HG03060 (cell line): Measurements from ENCODE around the gene IPMK.
"Not testable (repeated sequence)": the region's sequence is repeated elsewhere in the genome, so short reads cannot be mapped to it uniquely, and the experiment has no call there.

Source experiments
- ATAC-seq: cut with Tn5 transposase; IDR thresholded peaks from one replicate; pipeline ENCODE4 v1.9.1; 2021; ENCODE audit warnings: low read depth, moderate number of reproducible peaks; ENCODE audit not compliant: unreplicated experiment

The IPMK gene

GRCh38 chr10:58229856-58230255, 37.8 kb downstream of the IPMK start:
- not testable (repeated sequence) for ATAC-seq

- ATAC-seq = no peak
These were observed 42.0 kb downstream of the IPMK start for GRCh38 chr10:58225654-58226053.

- ATAC-seq = no peak
These were observed 46.8 kb downstream of the IPMK start for GRCh38 chr10:58220769-58221451.

GRCh38 chr10:58219875-58220274, 47.8 kb downstream of the IPMK start:
- no peak for ATAC-seq

- no peak for ATAC-seq
These were observed 50.1 kb downstream of the IPMK start for GRCh38 chr10:58217612-58218011.

- no peak for ATAC-seq
These were observed 55.1 kb downstream of the IPMK start for GRCh38 chr10:58212622-58213021.

- no peak for ATAC-seq
These were observed 57.5 kb downstream of the IPMK start for GRCh38 chr10:58210160-58210559.

GRCh38 chr10:58209669-58210068, 58.0 kb downstream of the IPMK start:
- ATAC-seq = no peak

- no peak for ATAC-seq
These were observed 61.4 kb downstream of the IPMK start for GRCh38 chr10:58206251-58206650.

- ATAC-seq = no peak
These were observed 66.0 kb downstream of the IPMK start for GRCh38 chr10:58201704-58202103.

GRCh38 chr10:58189269-58189668, 78.4 kb downstream of the IPMK start:
- ATAC-seq = no peak

- no peak for ATAC-seq
These were observed 83.5 kb downstream of the IPMK start for GRCh38 chr10:58184120-58184670.

- no peak for ATAC-seq
These were observed 87.0 kb downstream of the IPMK start for GRCh38 chr10:58180666-58181065.

GRCh38 chr10:58179238-58179637, 88.5 kb downstream of the IPMK start:
- no peak for ATAC-seq

GRCh38 chr10:58178811-58179210, 88.9 kb downstream of the IPMK start:
- ATAC-seq = no peak

- no peak for ATAC-seq
These were observed 90.2 kb downstream of the IPMK start for GRCh38 chr10:58177362-58177947.

- ATAC-seq = no peak
These were observed 91.4 kb downstream of the IPMK start for GRCh38 chr10:58175990-58176900.

- no peak for ATAC-seq
These were observed 92.9 kb downstream of the IPMK start for GRCh38 chr10:58174831-58175230.

GRCh38 chr10:58173391-58173790, 94.3 kb downstream of the IPMK start:
- ATAC-seq = no peak

GRCh38 chr10:58171146-58171545, 96.5 kb downstream of the IPMK start:
- no peak for ATAC-seq

- ATAC-seq = no peak
These were observed 103.2 kb downstream of the IPMK start for GRCh38 chr10:58164517-58164916.
